Measurements from ENCODE around the gene GSTK1.

GSTK1 gene

GRCh38 chr7:143221286-143221685 lies 42.0 kb upstream of the GSTK1 start:
- no peak for TF ChIP-seq CTCF (IDR thresholded peaks at IDR 0.05; ENCODE audit: low read depth, low read length, missing control alignments)
- no peak for DNase-seq (ENCODE audit: low read depth)
- H3K4me3 ChIP-seq (ENCODE audit: low read depth, low read length), result no peak overlapping the region
- in situ Hi-C loops (cut with HindIII; ENCODE audit: low sequenced_read_pairs), result no loop called here

- no peak within 1 kb of the TSS for H3K4me3 ChIP-seq (ENCODE audit: low read depth, low read length)
- in situ Hi-C loops (cut with HindIII; ENCODE audit: low sequenced_read_pairs), result no loop called here
- no peak for DNase-seq (ENCODE audit: low read depth)
- no peak for TF ChIP-seq CTCF (IDR thresholded peaks at IDR 0.05; ENCODE audit: low read depth, low read length, missing control alignments)
Measured at GRCh38 chr7:143221737-143222136, 41.5 kb upstream of the GSTK1 start, which contains the start of gene TAS2R40. Gene TAS2R40, plus strand, starts transcription at chr7:143222037. Its CDS starts 42 bp downstream, at chr7:143222079.

GRCh38 chr7:143222782-143223181 lies 40.5 kb upstream of the GSTK1 start:
- in situ Hi-C loops (cut with HindIII; ENCODE audit: low sequenced_read_pairs), result no loop called here
- TF ChIP-seq CTCF (IDR thresholded peaks at IDR 0.05; ENCODE audit: low read depth, low read length, missing control alignments), result no peak
- no peak overlapping the region for H3K4me3 ChIP-seq (ENCODE audit: low read depth, low read length)

GRCh38 chr7:143223784-143224183 lies 39.5 kb upstream of the GSTK1 start:
- no peak for DNase-seq (ENCODE audit: low read depth)
- in situ Hi-C loops (cut with HindIII; ENCODE audit: low sequenced_read_pairs), result no loop called here

More at GRCh38 chr7:143222782-143223181, 40.5 kb upstream of the GSTK1 start:
- DNase-seq (ENCODE audit: low read depth), result no peak

GRCh38 chr7:143225047-143225446 lies 38.2 kb upstream of the GSTK1 start:
- TF ChIP-seq CTCF (IDR thresholded peaks at IDR 0.05; ENCODE audit: low read depth, low read length, missing control alignments), result no peak
- in situ Hi-C loops (cut with HindIII; ENCODE audit: low sequenced_read_pairs), result no loop called here
- H3K4me3 ChIP-seq (ENCODE audit: low read depth, low read length), result no peak overlapping the region

More at GRCh38 chr7:143223784-143224183, 39.5 kb upstream of the GSTK1 start:
- H3K4me3 ChIP-seq (ENCODE audit: low read depth, low read length), result no peak overlapping the region
- TF ChIP-seq CTCF (IDR thresholded peaks at IDR 0.05; ENCODE audit: low read depth, low read length, missing control alignments), result no peak

GRCh38 chr7:143227806-143228205 lies 35.4 kb upstream of the GSTK1 start:
- H3K4me3 ChIP-seq (ENCODE audit: low read depth, low read length), result no peak overlapping the region
- no peak for TF ChIP-seq CTCF (IDR thresholded peaks at IDR 0.05; ENCODE audit: low read depth, low read length, missing control alignments)
- no peak for DNase-seq (ENCODE audit: low read depth)
- in situ Hi-C loops (cut with HindIII; ENCODE audit: low sequenced_read_pairs), result no loop called here

More at GRCh38 chr7:143225047-143225446, 38.2 kb upstream of the GSTK1 start:
- no peak for DNase-seq (ENCODE audit: low read depth)

All from astrocyte of the cerebellum (primary cell).